HFF-Myc (cell line): ENCODE measurements around the gene CXXC5.
"Not testable (repeated sequence)": the region's sequence is repeated elsewhere in the genome, so short reads cannot be mapped to it uniquely, and the experiment has no call there.

Source experiments
- DNase-seq: peaks from one replicate; pipeline ENCODE4 v3.0.0-alpha.2; 2011; ENCODE audit warnings: low read depth; ENCODE audit errors: extremely low read depth
- H3K4me3 ChIP-seq: replicated peaks from 2 replicates; pipeline ENCODE4 v1.5.1; 2011; ENCODE audit warnings: low read depth, mild to moderate bottlenecking, control low read depth, low read length
- TF ChIP-seq, protein P1 (sequence below): IDR thresholded peaks from 2 replicates; pipeline ENCODE4 v1.5.1; 2012; ENCODE audit warnings: mild to moderate bottlenecking, low read depth, low read length, control low read depth; ENCODE audit errors: missing control alignments

The CXXC5 gene

DNA sequence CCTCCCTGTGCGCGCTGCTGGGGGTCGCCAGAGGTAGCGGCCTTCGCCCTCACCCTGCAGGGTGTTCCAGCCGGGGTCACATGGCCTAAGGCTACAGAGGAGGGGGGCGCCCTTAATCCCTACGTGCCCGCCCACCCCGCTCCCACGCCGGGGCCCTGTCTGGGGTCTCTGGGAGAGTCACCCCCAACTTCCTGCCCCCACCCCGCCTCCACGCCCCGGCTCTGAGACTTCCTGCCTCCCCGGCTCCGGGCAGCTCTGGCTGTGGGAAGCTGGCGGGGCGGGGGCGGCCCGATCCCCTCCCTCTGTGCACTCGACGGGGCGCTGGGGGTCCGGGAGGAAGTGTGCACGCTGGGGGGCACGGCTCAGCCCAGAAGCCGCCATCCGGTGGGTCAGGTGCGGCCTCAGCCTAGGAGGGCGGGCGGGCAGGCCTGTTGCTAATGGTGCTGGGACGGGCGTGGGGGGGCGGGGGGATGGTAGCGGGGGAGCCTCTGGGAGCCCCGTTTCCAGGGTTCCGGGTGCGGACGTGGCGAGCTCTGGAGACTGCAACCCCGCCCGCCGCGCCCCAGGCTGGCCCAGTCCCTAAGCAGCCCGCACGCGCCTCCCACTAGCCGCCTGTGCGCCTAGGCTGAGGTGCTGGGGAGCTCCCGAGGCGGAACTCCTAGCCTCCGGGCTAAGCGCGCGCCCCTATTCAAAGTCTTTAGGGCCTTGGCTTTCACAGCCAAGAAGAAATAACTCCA lies 61.6 kb downstream of the CXXC5 start:
- H3K4me3 ChIP-seq, result no peak overlapping the region; the same call in 1 of the 2 replicates
- no peak for DNase-seq
- TF ChIP-seq, protein P1, sequence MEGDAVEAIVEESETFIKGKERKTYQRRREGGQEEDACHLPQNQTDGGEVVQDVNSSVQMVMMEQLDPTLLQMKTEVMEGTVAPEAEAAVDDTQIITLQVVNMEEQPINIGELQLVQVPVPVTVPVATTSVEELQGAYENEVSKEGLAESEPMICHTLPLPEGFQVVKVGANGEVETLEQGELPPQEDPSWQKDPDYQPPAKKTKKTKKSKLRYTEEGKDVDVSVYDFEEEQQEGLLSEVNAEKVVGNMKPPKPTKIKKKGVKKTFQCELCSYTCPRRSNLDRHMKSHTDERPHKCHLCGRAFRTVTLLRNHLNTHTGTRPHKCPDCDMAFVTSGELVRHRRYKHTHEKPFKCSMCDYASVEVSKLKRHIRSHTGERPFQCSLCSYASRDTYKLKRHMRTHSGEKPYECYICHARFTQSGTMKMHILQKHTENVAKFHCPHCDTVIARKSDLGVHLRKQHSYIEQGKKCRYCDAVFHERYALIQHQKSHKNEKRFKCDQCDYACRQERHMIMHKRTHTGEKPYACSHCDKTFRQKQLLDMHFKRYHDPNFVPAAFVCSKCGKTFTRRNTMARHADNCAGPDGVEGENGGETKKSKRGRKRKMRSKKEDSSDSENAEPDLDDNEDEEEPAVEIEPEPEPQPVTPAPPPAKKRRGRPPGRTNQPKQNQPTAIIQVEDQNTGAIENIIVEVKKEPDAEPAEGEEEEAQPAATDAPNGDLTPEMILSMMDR, result no peak

GRCh38 chr5:139710319-139711066 lies 62.3 kb downstream of the CXXC5 start:
- peak overlapping the region; percentile 45 for H3K4me3 ChIP-seq
- no peak for DNase-seq
- TF ChIP-seq, protein P1, result no peak

DNA sequence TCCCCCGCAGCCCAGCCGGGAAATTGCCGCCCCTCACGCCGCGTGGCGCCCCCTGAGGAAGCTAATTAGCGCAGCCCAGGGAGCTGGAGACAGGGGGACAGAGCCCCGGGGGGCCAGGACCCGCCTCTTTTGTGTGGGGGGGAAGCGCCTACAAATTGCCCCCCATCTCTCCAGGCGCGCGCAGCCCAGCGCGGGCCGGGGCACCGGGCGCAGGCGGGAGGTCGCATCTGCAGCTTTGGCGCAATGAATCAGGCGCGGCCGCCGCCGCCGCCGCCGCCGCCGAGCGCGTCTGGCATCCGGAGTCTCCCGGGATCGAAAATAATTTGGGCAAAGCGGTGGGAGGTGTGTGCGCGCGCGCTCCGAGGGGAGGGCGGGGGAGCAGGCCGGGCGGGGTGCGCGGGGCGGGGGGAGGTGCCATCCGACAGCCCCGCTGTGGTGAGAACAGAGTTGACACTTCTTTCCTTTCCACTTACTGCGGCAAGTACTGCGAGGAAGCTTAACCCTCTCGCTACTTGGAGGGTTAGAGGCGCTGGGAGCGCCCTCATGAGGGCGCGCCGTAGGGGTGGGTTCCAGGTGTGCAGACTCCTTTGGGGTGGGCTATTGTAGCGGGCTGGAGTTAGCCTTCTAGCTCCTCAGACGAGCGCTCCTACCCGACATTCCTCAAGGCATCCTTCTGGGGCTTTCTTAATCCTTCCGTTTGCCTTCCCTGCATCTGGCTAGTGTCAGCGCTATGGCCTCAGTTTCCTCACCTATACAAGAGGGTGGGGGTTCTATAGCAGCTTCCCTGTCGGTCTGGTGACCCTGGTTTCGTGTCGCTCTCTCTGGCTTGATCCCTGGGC lies 63.1 kb downstream of the CXXC5 start:
- DNase-seq, result no peak
- H3K4me3 ChIP-seq, result peak overlapping the region; percentile 45
- TF ChIP-seq, protein P1, result peak; percentile 22

GRCh38 chr5:139711906-139712224 lies 63.7 kb downstream of the CXXC5 start:
- H3K4me3 ChIP-seq, result no peak overlapping the region
- no peak for DNase-seq
- TF ChIP-seq, protein P1, result no peak

DNA sequence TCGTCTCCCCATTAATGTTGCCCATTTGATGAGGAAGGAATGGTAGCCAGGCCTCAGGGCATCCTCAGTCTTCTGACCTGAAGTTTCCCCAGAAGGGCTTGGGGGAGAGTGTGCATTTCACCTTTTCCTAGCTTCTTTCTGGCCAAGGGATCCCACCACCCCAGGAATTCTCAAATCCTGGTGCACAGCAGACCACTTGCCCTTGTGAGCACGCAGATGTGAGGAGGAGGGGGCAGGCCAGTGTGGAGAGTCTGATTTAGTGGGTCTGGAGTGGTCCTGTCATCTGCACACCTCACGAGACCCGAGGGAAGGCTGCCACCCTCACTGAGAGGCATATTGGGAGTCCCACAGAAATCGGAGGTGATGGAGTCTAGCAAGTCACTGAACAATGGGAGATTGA lies 64.3 kb downstream of the CXXC5 start:
- H3K4me3 ChIP-seq, result no peak overlapping the region
- TF ChIP-seq, protein P1, result no peak
- DNase-seq, result no peak

DNA sequence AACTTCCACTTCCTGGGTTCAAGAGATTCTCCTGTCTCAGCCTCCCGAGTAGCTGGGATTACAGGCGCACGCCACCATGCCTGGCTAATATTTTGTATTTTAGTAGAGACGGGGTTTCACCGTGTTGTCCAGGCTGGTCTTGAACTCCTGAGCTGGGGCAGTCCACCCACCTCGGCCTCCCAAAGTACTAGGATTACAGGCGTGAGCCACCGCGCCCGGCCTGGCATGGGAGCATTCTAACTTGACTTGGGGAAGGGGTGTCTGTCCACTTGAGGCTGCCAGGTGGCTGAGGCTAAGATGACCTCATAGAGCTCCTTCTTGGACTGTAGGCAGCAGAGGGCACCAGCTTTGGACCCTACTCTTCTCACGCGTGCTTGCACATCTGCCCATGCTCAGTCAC lies 65.7 kb downstream of the CXXC5 start:
- H3K4me3 ChIP-seq, DNase-seq: not testable (repeated sequence)

DNA sequence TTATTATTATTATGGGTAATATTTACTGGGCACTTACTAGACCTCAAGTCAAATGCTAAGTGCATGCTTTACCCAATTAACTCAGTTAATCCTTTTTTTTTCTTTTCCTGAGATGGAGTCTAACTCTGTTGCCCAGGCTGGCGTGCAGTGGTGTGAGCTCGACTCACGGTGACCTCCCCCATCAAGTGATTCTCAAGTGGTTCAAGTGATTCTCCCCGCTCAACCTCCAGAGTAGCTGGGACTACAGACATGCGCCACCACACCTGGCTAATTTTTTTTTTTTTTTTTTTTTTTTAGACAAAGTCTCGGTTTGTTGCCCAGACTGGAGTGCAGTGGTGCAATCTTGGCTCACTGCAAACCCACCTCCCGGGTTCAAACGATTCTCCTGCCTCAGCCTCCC lies 69.1 kb downstream of the CXXC5 start:
- no peak overlapping the region for H3K4me3 ChIP-seq
- TF ChIP-seq, protein P1, result no peak

DNA sequence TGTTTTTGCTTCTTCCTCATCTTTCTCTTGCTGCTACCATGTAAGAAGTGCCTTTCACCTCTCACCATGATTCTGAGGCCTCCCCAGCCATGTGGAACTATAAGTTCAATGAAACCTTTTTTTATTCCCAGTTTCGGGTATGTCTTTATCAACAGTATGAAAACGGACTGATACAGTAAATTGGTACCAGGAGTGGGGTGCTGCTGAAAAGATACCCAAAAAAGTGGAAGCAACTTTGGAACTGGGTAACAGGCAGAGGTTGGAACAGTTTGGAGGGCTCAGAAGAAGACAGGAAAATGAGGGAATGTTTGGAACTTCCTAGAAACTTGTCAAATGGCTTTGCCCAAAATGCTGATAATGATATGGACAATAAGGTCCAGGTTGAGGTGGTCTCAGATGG lies 70.3 kb downstream of the CXXC5 start:
- not testable (repeated sequence) for DNase-seq, H3K4me3 ChIP-seq

More for the DNA sequence above, 69.1 kb downstream of the CXXC5 start:
- DNase-seq, result no peak

GRCh38 chr5:139719970-139720369 lies 71.8 kb downstream of the CXXC5 start:
- H3K4me3 ChIP-seq, DNase-seq: not testable (repeated sequence)
